DOHH2 (cell line): ENCODE data around the gene GLI3.

Experiments
- H3F3A ChIP-seq: fragments of 200-600 bp; sonication (generic), shearing (Covaris generic); 2 replicates; pipeline ENCODE4 v1.6.0; 2016; ENCODE audit warnings: antibody characterized with exemption, mild to moderate bottlenecking; ENCODE audit not compliant: control insufficient read depth, insufficient read depth
- H3K27ac ChIP-seq: fragments of 200-600 bp; sonication (generic); 2 replicates; pipeline ENCODE4 v1.5.1; 2014; ENCODE audit warnings: low read depth, mild to moderate bottlenecking, low read length, moderate library complexity
- H3K27me3 ChIP-seq: fragments of 200-600 bp; sonication (generic); 2 replicates; pipeline ENCODE4 v1.6.1; 2014; ENCODE audit warnings: mild to moderate bottlenecking, low read length, mixed read lengths; ENCODE audit not compliant: control insufficient read depth
- H3K36me3 ChIP-seq: fragments of 200-600 bp; sonication (generic); 2 replicates; pipeline ENCODE4 v1.6.1; 2014; ENCODE audit warnings: mild to moderate bottlenecking, low read length, moderate library complexity, mixed read lengths; ENCODE audit not compliant: control insufficient read depth
- H3K4me1 ChIP-seq: fragments of 200-600 bp; sonication (generic); 2 replicates; pipeline ENCODE4 v1.6.1; 2014; ENCODE audit warnings: mild to moderate bottlenecking, low read length, mixed read lengths; ENCODE audit not compliant: control insufficient read depth
- H3K4me2 ChIP-seq: fragments of 200-600 bp; sonication (generic); 2 replicates; pipeline ENCODE4 v1.6.0; 2014; ENCODE audit warnings: mild to moderate bottlenecking, low read length, moderate library complexity
- H3K4me3 ChIP-seq: fragments of 200-600 bp; sonication (generic); 2 replicates; pipeline ENCODE4 v1.5.1; 2014; ENCODE audit warnings: mild to moderate bottlenecking, low read length, mixed read lengths
- H3K79me2 ChIP-seq: fragments of 200-600 bp; sonication (generic); 2 replicates; pipeline ENCODE4 v1.6.1; 2014; ENCODE audit warnings: mild to moderate bottlenecking, low read length, mixed read lengths; ENCODE audit not compliant: control insufficient read depth
- H3K9me2 ChIP-seq: fragments of 200-600 bp; sonication (generic); replicated peaks from 2 replicates; pipeline ENCODE4 v1.6.1; 2014; ENCODE audit warnings: mild to moderate bottlenecking, low read length, mixed read lengths; ENCODE audit not compliant: control insufficient read depth
- H3K9me3 ChIP-seq: fragments of 200-600 bp; sonication (generic); 2 replicates; pipeline ENCODE4 v1.6.1; 2014; ENCODE audit warnings: antibody characterized with exemption, low read length, mixed read lengths; ENCODE audit not compliant: control insufficient read depth, insufficient read depth
- H4K20me1 ChIP-seq: fragments of 200-600 bp; sonication (generic); 2 replicates; pipeline ENCODE4 v1.6.0; 2014; ENCODE audit warnings: low read depth, mild to moderate bottlenecking, antibody characterized with exemption, low read length, moderate library complexity; ENCODE audit not compliant: control insufficient read depth, insufficient read depth
- CTCF ChIP-seq: fragments of 200-600 bp; sonication (generic); IDR thresholded peaks from one replicate; pipeline ENCODE4 v1.5.1; 2014; ENCODE audit warnings: antibody characterized with exemption, mild to moderate bottlenecking, low read depth, low read length; ENCODE audit not compliant: poor library complexity, severe bottlenecking
- EZH2phosphoT487 ChIP-seq: fragments of 200-600 bp; sonication (generic); IDR thresholded peaks from 2 replicates; pipeline ENCODE4 v1.6.1; 2017; ENCODE audit warnings: borderline replicate concordance, mild to moderate bottlenecking, antibody characterized with exemption, low read length, moderate library complexity, mixed read lengths

GLI3 gene

GRCh38 chr7:41928166-41928565 is 308.8 kb downstream of the GLI3 start:
- no peaks in the 10 kb centered on the region for H3K9me2 ChIP-seq
- peaks cover 4% of the 10 kb centered on the region; the same call in 1 of the 2 replicates for H3K27me3 ChIP-seq
- TF ChIP-seq EZH2phosphoT487 (no peak), CTCF (no peak)
- H3K4me3 ChIP-seq, result no peak overlapping the region
- no peaks in the 10 kb centered on the region for H3F3A ChIP-seq
- no peaks in the 10 kb centered on the region for H3K36me3 ChIP-seq
- H3K27ac ChIP-seq, result no peak overlapping the region
- H3K79me2 ChIP-seq, result no peaks in the 10 kb centered on the region
- no peak overlapping the region for H3K4me2 ChIP-seq
- H4K20me1 ChIP-seq, result no peaks in the 10 kb centered on the region
- no peaks in the 10 kb centered on the region for H3K9me3 ChIP-seq
- H3K4me1 ChIP-seq, result no peaks in the 10 kb centered on the region

DNA sequence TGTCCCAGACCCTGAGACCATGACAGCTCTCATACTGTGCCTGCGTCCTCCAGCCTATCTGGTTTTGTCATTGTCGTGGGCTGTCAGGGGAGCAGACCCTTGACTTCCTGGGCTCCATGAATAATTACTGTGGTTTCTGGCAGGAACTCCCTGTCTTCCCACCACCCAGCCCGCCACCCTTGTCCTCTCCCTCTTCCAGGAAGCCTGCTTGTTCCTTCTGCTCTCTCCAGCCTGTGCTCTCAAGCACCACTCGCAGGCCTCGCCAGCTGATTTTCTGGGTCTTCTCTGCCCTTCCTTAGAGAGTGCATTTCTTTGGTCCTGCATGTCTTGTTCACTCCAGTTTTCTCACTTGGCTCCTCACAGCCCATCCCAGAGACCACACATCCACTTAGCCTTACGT is 309.6 kb downstream of the GLI3 start:
- Histone ChIP-seq H3K4me1 (no peaks in the 10 kb centered on the region), H3K4me3 (no peak overlapping the region), H3K79me2 (no peaks in the 10 kb centered on the region), H3K9me3 (no peaks in the 10 kb centered on the region), H3K36me3 (no peaks in the 10 kb centered on the region), H3K4me2 (no peak overlapping the region), H3F3A (no peaks in the 10 kb centered on the region), H3K27me3 (peaks cover 4% of the 10 kb centered on the region; the same call in 1 of the 2 replicates), H4K20me1 (no peaks in the 10 kb centered on the region), H3K27ac (no peak overlapping the region), H3K9me2 (no peaks in the 10 kb centered on the region)
- TF ChIP-seq CTCF (no peak), EZH2phosphoT487 (no peak)

DNA sequence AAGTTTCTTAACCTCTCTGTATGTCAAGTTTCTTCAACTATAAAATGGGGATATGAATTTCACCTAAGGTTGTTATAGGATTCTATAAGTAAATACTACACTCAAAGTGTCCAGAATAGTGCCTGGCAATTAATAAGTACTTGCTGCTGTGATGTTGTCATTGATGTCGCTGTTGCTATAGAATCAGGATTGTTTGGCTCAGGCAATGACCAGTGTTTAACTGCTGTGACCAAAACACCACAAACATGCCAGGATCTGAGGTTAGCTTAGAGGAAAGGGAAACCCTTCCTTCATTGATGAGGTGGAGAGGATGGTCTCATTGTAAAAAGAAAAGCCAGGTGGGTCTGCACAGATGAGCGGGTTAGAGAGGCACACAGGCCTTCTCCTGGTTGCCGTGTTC is 311.1 kb downstream of the GLI3 start:
- no peak for TF ChIP-seq CTCF
- TF ChIP-seq EZH2phosphoT487, result no peak
- Histone ChIP-seq H3K27me3 (peaks cover 7% of the 10 kb centered on the region; the same call in 1 of the 2 replicates), H3K9me2 (no peaks in the 10 kb centered on the region)

GRCh38 chr7:41924796-41925195 is 312.2 kb downstream of the GLI3 start:
- Histone ChIP-seq H3K9me3 (no peaks in the 10 kb centered on the region), H3K79me2 (no peaks in the 10 kb centered on the region), H3K4me2 (no peak overlapping the region), H4K20me1 (no peaks in the 10 kb centered on the region), H3K36me3 (no peaks in the 10 kb centered on the region), H3K4me3 (no peak overlapping the region), H3K9me2 (no peaks in the 10 kb centered on the region), H3F3A (no peaks in the 10 kb centered on the region), H3K27me3 (peaks cover 7% of the 10 kb centered on the region; the same call in 1 of the 2 replicates), H3K4me1 (no peaks in the 10 kb centered on the region), H3K27ac (no peak overlapping the region)
- no peak for TF ChIP-seq CTCF
- no peak for TF ChIP-seq EZH2phosphoT487

More for the DNA sequence above, 311.1 kb downstream of the GLI3 start:
- H3K4me2 ChIP-seq, result no peak overlapping the region
- no peaks in the 10 kb centered on the region for H4K20me1 ChIP-seq
- H3K9me3 ChIP-seq, result no peaks in the 10 kb centered on the region
- no peaks in the 10 kb centered on the region for H3K79me2 ChIP-seq
- no peaks in the 10 kb centered on the region for H3K36me3 ChIP-seq
- H3K4me1 ChIP-seq, result no peaks in the 10 kb centered on the region
- no peaks in the 10 kb centered on the region for H3F3A ChIP-seq
- H3K4me3 ChIP-seq, result no peak overlapping the region
- no peak overlapping the region for H3K27ac ChIP-seq
